ENCODE data around the gene TRRAP. TPM values are rescaled to one million over a fixed set of nuclear protein-coding genes. Genes with fewer than 3 reads are reported as not detected.
A peak's percentile ranks its signal among the peaks of the same experiment; 100 is the strongest.

TRRAP gene
- total RNA-seq, 2 donors from 2014 or later, result 59.3 to 63.1 TPM

GRCh38 chr7:98917331-98917730, 39.0 kb downstream of the TRRAP start:
- Mint-ChIP-seq H3K27me3 (ENCODE audit: low read depth) (no peaks in the 10 kb centered on the region), H3K9me3 (no peaks in the 10 kb centered on the region), H3K36me3 (ENCODE audit: insufficient read depth in 2 of 2) (peaks cover 5 to 21% of the 10 kb centered on the region in 2 donors), H3K27ac (no peak overlapping the region), H3K4me1 (ENCODE audit: low read depth) (no peaks in the 10 kb centered on the region), H3K4me3 (no peak overlapping the region)
- DNase-seq, result no peak
- ATAC-seq (replicated peaks in 1 of 2), result no peak

DNA sequence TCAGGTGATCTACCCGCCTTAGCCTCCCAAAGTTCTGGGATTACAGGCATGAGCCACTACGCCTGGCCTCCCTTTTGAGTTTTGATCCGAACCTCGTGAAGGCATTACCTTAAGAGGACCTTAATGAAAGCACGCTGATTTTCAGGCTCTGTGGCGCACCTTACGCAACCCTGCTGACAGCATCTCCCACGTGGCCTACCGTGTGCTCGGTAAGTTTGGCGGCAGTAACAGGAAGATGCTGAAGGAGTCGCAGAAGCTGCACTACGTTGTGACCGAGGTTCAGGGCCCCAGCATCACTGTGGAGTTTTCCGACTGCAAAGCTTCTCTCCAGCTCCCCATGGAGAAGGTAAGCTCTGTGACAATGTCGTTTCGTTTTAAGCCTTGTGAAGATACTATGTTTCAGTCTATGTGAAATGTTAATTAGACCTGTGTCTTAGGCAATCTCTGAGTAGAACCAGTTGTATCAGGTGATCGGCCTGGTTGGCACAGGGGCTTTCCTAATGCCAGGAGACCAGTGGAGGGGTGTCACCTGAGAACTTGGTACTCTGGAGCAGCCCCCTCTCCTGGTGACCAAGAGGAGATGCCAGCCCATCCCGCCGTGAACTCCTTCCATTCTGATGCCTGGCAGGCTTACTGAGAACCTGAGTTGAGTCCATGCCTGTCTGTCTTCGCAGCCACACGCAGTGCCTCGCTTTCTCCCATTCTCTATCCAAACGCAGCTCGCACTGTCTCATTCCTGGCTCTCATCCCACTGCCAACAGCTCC, 43.5 kb downstream of the TRRAP start:
- no peaks in the 10 kb centered on the region for H3K4me1 Mint-ChIP-seq (ENCODE audit: low read depth)
- DNase-seq (no peak), ATAC-seq (replicated peaks in 1 of 2) (no peak)
- H3K4me3 Mint-ChIP-seq, result no peak overlapping the region
- H3K27ac Mint-ChIP-seq, result no peak overlapping the region
- H3K9me3 Mint-ChIP-seq, result no peaks in the 10 kb centered on the region
- H3K36me3 Mint-ChIP-seq (ENCODE audit: insufficient read depth in 2 of 2), result peaks cover 16 to 37% of the 10 kb centered on the region in 2 donors
- H3K27me3 Mint-ChIP-seq (ENCODE audit: low read depth), result no peaks in the 10 kb centered on the region

GRCh38 chr7:98922392-98923187, 44.3 kb downstream of the TRRAP start:
- peak overlapping the region; percentile 49 for H3K27ac Mint-ChIP-seq
- no peaks in the 10 kb centered on the region for H3K9me3 Mint-ChIP-seq

DNA sequence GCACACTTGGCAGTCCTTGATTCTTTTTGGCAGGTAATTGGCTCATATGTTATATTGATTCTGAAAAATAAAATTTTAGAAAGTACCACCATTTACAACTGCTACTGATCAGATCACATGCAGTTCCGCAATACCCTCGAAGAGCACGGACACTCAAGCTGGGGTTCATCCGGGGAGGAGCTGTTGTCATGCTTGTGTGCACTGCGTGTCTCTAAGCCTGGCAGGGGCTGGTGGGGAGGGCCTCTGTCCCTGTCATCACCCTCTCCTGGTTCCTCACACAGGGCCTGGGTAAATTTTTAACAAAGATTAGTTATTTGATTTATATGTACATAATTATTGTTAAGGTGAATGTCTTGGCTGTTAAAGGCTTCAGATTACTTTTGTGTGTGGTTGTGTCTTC, 45.2 kb downstream of the TRRAP start:
- H3K4me3 Mint-ChIP-seq, result no peak overlapping the region
- peaks cover 21 to 43% of the 10 kb centered on the region in 2 donors for H3K36me3 Mint-ChIP-seq (ENCODE audit: insufficient read depth in 2 of 2)
- H3K9me3 Mint-ChIP-seq, result no peaks in the 10 kb centered on the region
- no peaks in the 10 kb centered on the region for H3K4me1 Mint-ChIP-seq (ENCODE audit: low read depth)
- H3K27ac Mint-ChIP-seq, result no peak overlapping the region
- ATAC-seq (replicated peaks in 1 of 2) (no peak), DNase-seq (no peak)
- H3K27me3 Mint-ChIP-seq (ENCODE audit: low read depth), result no peaks in the 10 kb centered on the region

More at GRCh38 chr7:98922392-98923187, 44.3 kb downstream of the TRRAP start:
- H3K27me3 Mint-ChIP-seq (ENCODE audit: low read depth), result no peaks in the 10 kb centered on the region
- ATAC-seq (replicated peaks in 1 of 2) (no peak), DNase-seq (no peak)
- no peaks in the 10 kb centered on the region for H3K4me1 Mint-ChIP-seq (ENCODE audit: low read depth)
- no peak overlapping the region for H3K4me3 Mint-ChIP-seq
- peaks cover 17 to 36% of the 10 kb centered on the region in 2 donors for H3K36me3 Mint-ChIP-seq (ENCODE audit: insufficient read depth in 2 of 2)

DNA sequence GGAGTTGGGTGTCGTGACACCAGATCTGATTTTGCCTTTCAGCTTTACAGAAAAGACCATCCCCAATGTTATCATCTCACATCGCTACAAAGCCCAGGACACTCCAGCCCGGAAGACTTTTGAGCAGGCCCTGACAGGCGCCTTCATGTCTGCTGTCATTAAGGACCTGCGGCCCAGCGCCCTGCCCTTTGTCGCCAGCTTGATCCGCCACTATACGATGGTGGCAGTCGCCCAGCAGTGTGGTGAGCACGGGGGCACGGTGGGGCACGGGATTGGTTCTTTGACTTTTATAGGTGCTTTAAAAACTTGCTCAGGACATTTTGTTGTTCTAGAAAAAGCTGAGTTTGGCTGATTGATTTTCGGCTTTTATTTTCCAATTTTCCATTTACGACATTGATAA, 48.8 kb downstream of the TRRAP start:
- H3K36me3 Mint-ChIP-seq (ENCODE audit: insufficient read depth in 2 of 2), result peaks cover 24 to 45% of the 10 kb centered on the region in 2 donors
- H3K4me1 Mint-ChIP-seq (ENCODE audit: low read depth), result peaks cover 9% of the 10 kb centered on the region
- ATAC-seq (replicated peaks in 1 of 2) (no peak), DNase-seq (no peak)
- no peaks in the 10 kb centered on the region for H3K27me3 Mint-ChIP-seq (ENCODE audit: low read depth)
- H3K9me3 Mint-ChIP-seq, result no peaks in the 10 kb centered on the region
- no peak overlapping the region for H3K4me3 Mint-ChIP-seq
- no peak overlapping the region for H3K27ac Mint-ChIP-seq

- ATAC-seq (replicated peaks in 1 of 2) (peak; percentile 41 to 53), DNase-seq (peak in 1 of 2 donors; percentile 20)
- Mint-ChIP-seq H3K4me3 (peak overlapping the region in 1 of 2 donors; percentile 68), H3K4me1 (ENCODE audit: low read depth) (peaks cover 9% of the 10 kb centered on the region), H3K27me3 (ENCODE audit: low read depth) (no peaks in the 10 kb centered on the region), H3K9me3 (no peaks in the 10 kb centered on the region), H3K36me3 (ENCODE audit: insufficient read depth in 2 of 2) (peaks cover 22 to 36% of the 10 kb centered on the region in 2 donors), H3K27ac (peak overlapping the region; percentile 17)
Observed at GRCh38 chr7:98930464-98930863, 52.1 kb downstream of the TRRAP start.

DNA sequence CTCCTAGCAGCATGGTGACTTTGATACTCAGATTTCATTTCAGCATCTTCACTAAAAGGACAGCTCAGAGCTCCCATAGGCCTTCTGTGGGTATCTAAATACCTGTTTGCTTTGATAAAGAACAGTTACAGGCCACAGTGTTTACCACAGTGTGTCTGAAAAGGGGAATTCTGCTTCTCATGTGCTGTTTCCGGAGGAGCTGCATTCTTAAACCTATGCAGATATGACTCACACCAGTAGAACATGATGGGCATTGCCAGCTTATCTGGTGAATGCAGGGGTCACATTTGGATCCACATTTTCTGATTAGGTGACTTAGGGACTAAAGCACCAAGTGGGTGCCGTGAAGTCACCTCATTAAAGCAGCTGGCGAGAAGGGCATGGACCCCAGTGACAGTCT, 52.6 kb downstream of the TRRAP start:
- Mint-ChIP-seq H3K4me3 (peak overlapping the region in 1 of 2 donors; percentile 68), H3K4me1 (ENCODE audit: low read depth) (peaks cover 9% of the 10 kb centered on the region), H3K27me3 (ENCODE audit: low read depth) (no peaks in the 10 kb centered on the region), H3K27ac (peak overlapping the region; percentile 72), H3K9me3 (no peaks in the 10 kb centered on the region), H3K36me3 (ENCODE audit: insufficient read depth in 2 of 2) (peaks cover 18 to 34% of the 10 kb centered on the region in 2 donors)
- DNase-seq, result peak; percentile 8 to 53
- peak; percentile 93 to 97 for ATAC-seq (replicated peaks in 1 of 2)

- DNase-seq (no peak), ATAC-seq (replicated peaks in 1 of 2) (no peak)
- peaks cover 9% of the 10 kb centered on the region for H3K4me1 Mint-ChIP-seq (ENCODE audit: low read depth)
- H3K27me3 Mint-ChIP-seq (ENCODE audit: low read depth), result no peaks in the 10 kb centered on the region
- H3K36me3 Mint-ChIP-seq (ENCODE audit: insufficient read depth in 2 of 2), result peaks cover 12 to 29% of the 10 kb centered on the region in 2 donors
- no peak overlapping the region for H3K4me3 Mint-ChIP-seq
- no peaks in the 10 kb centered on the region for H3K9me3 Mint-ChIP-seq
- H3K27ac Mint-ChIP-seq, result no peak overlapping the region
Observed at GRCh38 chr7:98933321-98933720, 55.0 kb downstream of the TRRAP start.

- Mint-ChIP-seq H3K27ac (peak overlapping the region; percentile 19), H3K4me3 (no peak overlapping the region), H3K27me3 (ENCODE audit: low read depth) (no peaks in the 10 kb centered on the region), H3K4me1 (ENCODE audit: low read depth) (peaks cover 9% of the 10 kb centered on the region), H3K36me3 (ENCODE audit: insufficient read depth in 2 of 2) (peaks cover 12 to 29% of the 10 kb centered on the region in 2 donors), H3K9me3 (no peaks in the 10 kb centered on the region)
- no peak for DNase-seq
- no peak for ATAC-seq (replicated peaks in 1 of 2)
Observed at GRCh38 chr7:98934267-98934666, 55.9 kb downstream of the TRRAP start.

- Mint-ChIP-seq H3K27ac (peak overlapping the region; percentile 66), H3K4me1 (ENCODE audit: low read depth) (peaks cover 6% of the 10 kb centered on the region), H3K4me3 (no peak overlapping the region), H3K9me3 (no peaks in the 10 kb centered on the region), H3K27me3 (ENCODE audit: low read depth) (no peaks in the 10 kb centered on the region), H3K36me3 (ENCODE audit: insufficient read depth in 2 of 2) (peaks cover 9 to 29% of the 10 kb centered on the region in 2 donors)
- ATAC-seq (replicated peaks in 1 of 2) (no peak), DNase-seq (no peak)
Observed at GRCh38 chr7:98935811-98936210, 57.5 kb downstream of the TRRAP start.

DNA sequence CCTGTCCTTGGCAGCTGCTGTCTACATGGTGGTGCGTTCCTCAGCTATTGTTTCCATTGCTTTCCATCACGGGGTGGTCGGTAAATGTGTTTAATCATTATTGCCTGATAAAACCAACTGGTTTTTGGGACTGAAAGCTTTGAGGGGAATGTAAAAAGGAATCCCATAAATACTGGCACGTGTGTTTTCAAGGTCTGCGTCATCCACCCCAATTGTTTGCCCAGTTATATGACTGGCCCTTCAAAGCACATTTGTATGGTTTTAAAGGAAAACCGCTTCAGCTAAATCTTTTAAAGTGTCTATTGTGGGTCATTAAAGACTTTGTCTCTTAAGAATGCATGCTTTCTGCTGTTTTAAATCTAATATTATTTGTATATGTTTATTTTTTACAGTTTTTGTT, 65.0 kb downstream of the TRRAP start:
- Mint-ChIP-seq H3K27ac (peak overlapping the region; percentile 15), H3K4me3 (no peak overlapping the region), H3K4me1 (ENCODE audit: low read depth) (no peaks in the 10 kb centered on the region), H3K9me3 (no peaks in the 10 kb centered on the region), H3K27me3 (ENCODE audit: low read depth) (no peaks in the 10 kb centered on the region), H3K36me3 (ENCODE audit: insufficient read depth in 2 of 2) (peaks cover 9 to 14% of the 10 kb centered on the region in 2 donors)
- no peak for ATAC-seq (replicated peaks in 1 of 2)
- DNase-seq, result no peak

- Mint-ChIP-seq H3K4me3 (no peak overlapping the region), H3K36me3 (ENCODE audit: insufficient read depth in 2 of 2) (peaks cover 11 to 16% of the 10 kb centered on the region in 2 donors), H3K27ac (no peak overlapping the region), H3K4me1 (ENCODE audit: low read depth) (no peaks in the 10 kb centered on the region), H3K9me3 (no peaks in the 10 kb centered on the region), H3K27me3 (ENCODE audit: low read depth) (no peaks in the 10 kb centered on the region)
- ATAC-seq (replicated peaks in 1 of 2) (no peak), DNase-seq (no peak)
Observed at GRCh38 chr7:98944386-98944785, 66.1 kb downstream of the TRRAP start.

GRCh38 chr7:98945852-98946251, 67.5 kb downstream of the TRRAP start:
- H3K9me3 Mint-ChIP-seq, result no peaks in the 10 kb centered on the region
- no peaks in the 10 kb centered on the region for H3K4me1 Mint-ChIP-seq (ENCODE audit: low read depth)
- peaks cover 11 to 15% of the 10 kb centered on the region in 2 donors for H3K36me3 Mint-ChIP-seq (ENCODE audit: insufficient read depth in 2 of 2)
- H3K27ac Mint-ChIP-seq, result no peak overlapping the region
- no peak for ATAC-seq (replicated peaks in 1 of 2)
- no peak overlapping the region for H3K4me3 Mint-ChIP-seq
- no peak for DNase-seq
- no peaks in the 10 kb centered on the region for H3K27me3 Mint-ChIP-seq (ENCODE audit: low read depth)
